Neural crest cell (in vitro differentiated cells): ENCODE data around the gene RTKN. TPM values are rescaled to one million over a fixed set of nuclear protein-coding genes. Genes with fewer than 3 reads are reported as not detected.

Experiments used
- DNase-seq: peaks from one replicate; pipeline ENCODE4 v3.0.0; 2021; ENCODE audit warnings: low read depth, mixed read lengths, low spot score
- H3K27ac Mint-ChIP-seq: one replicate; pipeline ENCODE4 v1.8.0; 2021; ENCODE audit warnings: mild to moderate bottlenecking, mixed read lengths; ENCODE audit not compliant: unreplicated experiment
- H3K27me3 Mint-ChIP-seq: 2 replicates; pipeline ENCODE4 v1.8.0; 2021; ENCODE audit warnings: low read depth, mild to moderate bottlenecking, mixed read lengths
- H3K36me3 Mint-ChIP-seq: 2 replicates; pipeline ENCODE4 v1.8.0; 2021; ENCODE audit warnings: low read depth, mild to moderate bottlenecking, mixed read lengths
- H3K4me1 Mint-ChIP-seq: 2 replicates; pipeline ENCODE4 v1.8.0; 2021; ENCODE audit warnings: mixed read lengths
- H3K4me3 Mint-ChIP-seq: one replicate; pipeline ENCODE4 v1.8.0; 2021; ENCODE audit warnings: mild to moderate bottlenecking, mixed read lengths
- H3K9me3 Mint-ChIP-seq: 2 replicates; pipeline ENCODE4 v1.8.0; 2021; ENCODE audit warnings: mixed read lengths
- CTCF ChIP-seq: fragments of 200-600 bp; sonication (generic); conservative IDR thresholded peaks from 2 replicates; pipeline ENCODE4 v1.5.0; 2021; ENCODE audit warnings: antibody characterized with exemption, mild to moderate bottlenecking
- total RNA-seq: library from RNA; stranded (reverse); gene quantifications from 2 replicates; pipeline ENCODE4 v1.2.1, GENCODE V29; 2021

The RTKN gene
- total RNA-seq, 1 donor from 2014 or later: 62.0 TPM

- no peaks in the 10 kb centered on the region for H3K27me3 Mint-ChIP-seq
- TF ChIP-seq CTCF: peak; percentile 95
Measured at GRCh38 chr2:74482801-74483674, 41.3 kb upstream of the RTKN start, which contains the start of the genes CCDC142 and TTC31. Gene CCDC142, minus strand, starts transcription at chr2:74482998. Its CDS starts 161 bp downstream, at chr2:74482837. Gene TTC31, plus strand, starts transcription at chr2:74483081. Its CDS starts 15 bp downstream, at chr2:74483096.

GRCh38 chr2:74481961-74482800, 40.4 kb upstream of the RTKN start:
- Mint-ChIP-seq H3K9me3 (no peaks in the 10 kb centered on the region), H3K4me3 (peak overlapping the region; percentile 100), H3K36me3 (peaks cover 4% of the 10 kb centered on the region), H3K27me3 (no peaks in the 10 kb centered on the region), H3K4me1 (peaks cover 29% of the 10 kb centered on the region), H3K27ac (peak overlapping the region; percentile 99)
- no peak for TF ChIP-seq CTCF
- no peak for DNase-seq

More at GRCh38 chr2:74482801-74483674, 41.3 kb upstream of the RTKN start, which contains the start of the genes CCDC142 and TTC31:
- DNase-seq: peak; percentile 93
- Mint-ChIP-seq H3K4me3 (peak within 1 kb of the TSS; percentile 100), H3K4me1 (peaks cover 29% of the 10 kb centered on the region), H3K27ac (peak within 1 kb of the TSS; percentile 99), H3K36me3 (no peaks in the 10 kb centered on the region), H3K9me3 (no peaks in the 10 kb centered on the region)

- H3K36me3 Mint-ChIP-seq: peaks cover 4% of the 10 kb centered on the region
Measured at GRCh38 chr2:74481431-74481830, 39.7 kb upstream of the RTKN start.

GRCh38 chr2:74474899-74475298, 33.2 kb upstream of the RTKN start:
- Mint-ChIP-seq H3K4me1 (peaks cover 24% of the 10 kb centered on the region), H3K27ac (no peak overlapping the region), H3K9me3 (no peaks in the 10 kb centered on the region), H3K4me3 (peak overlapping the region; percentile 21), H3K36me3 (peaks cover 14% of the 10 kb centered on the region), H3K27me3 (peaks cover 2% of the 10 kb centered on the region)
- peak; percentile 35 for TF ChIP-seq CTCF
- DNase-seq: no peak

More at GRCh38 chr2:74481431-74481830, 39.7 kb upstream of the RTKN start:
- Mint-ChIP-seq H3K27me3 (no peaks in the 10 kb centered on the region), H3K27ac (no peak overlapping the region), H3K9me3 (no peaks in the 10 kb centered on the region), H3K4me1 (peaks cover 29% of the 10 kb centered on the region), H3K4me3 (peak overlapping the region; percentile 100)
- TF ChIP-seq CTCF: no peak
- DNase-seq: no peak

GRCh38 chr2:74474481-74474880, 32.7 kb upstream of the RTKN start:
- Mint-ChIP-seq H3K9me3 (no peaks in the 10 kb centered on the region), H3K36me3 (peaks cover 14% of the 10 kb centered on the region), H3K4me1 (peaks cover 22% of the 10 kb centered on the region), H3K27ac (no peak overlapping the region), H3K27me3 (peaks cover 2% of the 10 kb centered on the region), H3K4me3 (peak overlapping the region; percentile 21)
- TF ChIP-seq CTCF: no peak
- no peak for DNase-seq
